ENCODE data around the gene ITGAX. TPM values are rescaled to one million over a fixed set of nuclear protein-coding genes. Genes with fewer than 3 reads are reported as not detected.

The ITGAX gene
- total RNA-seq, 2 experiments from 2014 or later = 22.7 to 25.0 TPM

DNA sequence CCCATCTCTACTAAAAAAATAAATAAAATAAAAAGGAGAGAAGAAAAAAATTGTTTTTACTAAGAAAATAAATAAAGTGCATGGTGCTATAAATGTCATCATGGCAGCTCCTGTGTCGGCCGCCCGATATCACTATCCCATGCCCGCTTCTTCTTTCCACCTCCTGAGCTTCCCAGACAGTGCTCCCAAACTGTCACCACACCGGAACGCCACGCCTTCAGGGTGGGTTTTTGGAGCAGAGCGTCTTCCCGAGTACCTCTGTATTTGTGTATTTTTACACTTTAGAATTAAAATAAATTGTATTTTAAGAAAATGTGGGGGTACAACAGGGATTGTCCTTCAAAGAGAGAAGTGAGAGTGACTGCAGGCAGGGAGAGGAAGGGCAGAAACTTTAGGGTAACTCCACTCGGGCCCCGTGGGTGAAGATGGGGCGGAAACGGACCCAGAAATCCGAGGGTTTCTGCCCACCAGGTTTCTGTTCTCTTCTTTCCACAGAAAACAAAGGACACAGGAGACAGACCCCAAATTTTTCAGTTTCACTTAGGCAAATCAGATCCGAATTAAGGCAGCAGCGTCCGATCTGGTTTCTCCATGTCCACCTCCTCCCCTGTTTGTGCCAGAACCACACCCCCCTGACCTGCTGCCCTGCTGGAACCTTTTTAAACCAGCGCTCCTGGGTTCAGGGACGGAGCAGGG lies 3.6 kb upstream of the ITGAX start:
- H3K27ac Mint-ChIP-seq = peak overlapping the region; percentile 79
- H3K36me3 Mint-ChIP-seq (ENCODE audit: low read depth) = no peaks in the 10 kb centered on the region
- no peaks in the 10 kb centered on the region for H3K9me3 Mint-ChIP-seq (ENCODE audit: insufficient read depth)
- CTCF ChIA-PET = no interaction called here
- peaks cover 88% of the 10 kb centered on the region for H3K4me1 Mint-ChIP-seq (ENCODE audit: low read depth)
- POLR2A ChIA-PET = interaction anchor here (1.2 kb wide), 1 partner anchor 546 kb away, joined by 3 read pairs; no protein-coding TSS in a partner anchor
- DNase-seq (no peak), ATAC-seq (no peak)
- no peak overlapping the region for H3K4me3 Mint-ChIP-seq
- H3K27me3 Mint-ChIP-seq (ENCODE audit: low read depth) = no peaks in the 10 kb centered on the region

DNA sequence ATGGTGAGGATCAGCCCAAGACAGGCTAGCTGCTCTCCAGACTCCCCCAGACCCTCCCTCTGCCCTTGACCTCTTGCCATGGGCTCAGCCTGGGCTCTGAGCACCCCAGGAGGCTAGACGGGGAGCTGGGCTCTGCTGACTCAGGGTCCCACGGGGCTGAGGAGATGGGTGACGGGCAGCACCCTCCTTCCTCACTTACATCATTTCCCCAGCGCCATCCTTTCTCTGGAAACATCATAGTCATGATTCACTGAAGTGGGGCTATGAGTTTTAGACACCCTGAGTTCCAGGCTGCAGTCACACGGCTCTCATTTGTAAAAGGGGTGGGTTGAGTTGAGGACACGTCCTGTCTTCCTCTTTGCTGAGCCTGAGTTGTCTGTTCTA lies 3.0 kb upstream of the ITGAX start:
- ChIA-PET CTCF (no interaction called here), POLR2A (interaction anchor here (1.2 kb wide), 1 partner anchor 547 kb away, joined by 3 read pairs; no protein-coding TSS in a partner anchor)
- peak; percentile 32 for DNase-seq
- ATAC-seq = no peak
- Mint-ChIP-seq H3K4me1 (ENCODE audit: low read depth) (peaks cover 90% of the 10 kb centered on the region), H3K27ac (peak overlapping the region; percentile 79), H3K9me3 (ENCODE audit: insufficient read depth) (no peaks in the 10 kb centered on the region), H3K4me3 (no peak overlapping the region), H3K27me3 (ENCODE audit: low read depth) (no peaks in the 10 kb centered on the region), H3K36me3 (ENCODE audit: low read depth) (peaks cover 2% of the 10 kb centered on the region)

DNA sequence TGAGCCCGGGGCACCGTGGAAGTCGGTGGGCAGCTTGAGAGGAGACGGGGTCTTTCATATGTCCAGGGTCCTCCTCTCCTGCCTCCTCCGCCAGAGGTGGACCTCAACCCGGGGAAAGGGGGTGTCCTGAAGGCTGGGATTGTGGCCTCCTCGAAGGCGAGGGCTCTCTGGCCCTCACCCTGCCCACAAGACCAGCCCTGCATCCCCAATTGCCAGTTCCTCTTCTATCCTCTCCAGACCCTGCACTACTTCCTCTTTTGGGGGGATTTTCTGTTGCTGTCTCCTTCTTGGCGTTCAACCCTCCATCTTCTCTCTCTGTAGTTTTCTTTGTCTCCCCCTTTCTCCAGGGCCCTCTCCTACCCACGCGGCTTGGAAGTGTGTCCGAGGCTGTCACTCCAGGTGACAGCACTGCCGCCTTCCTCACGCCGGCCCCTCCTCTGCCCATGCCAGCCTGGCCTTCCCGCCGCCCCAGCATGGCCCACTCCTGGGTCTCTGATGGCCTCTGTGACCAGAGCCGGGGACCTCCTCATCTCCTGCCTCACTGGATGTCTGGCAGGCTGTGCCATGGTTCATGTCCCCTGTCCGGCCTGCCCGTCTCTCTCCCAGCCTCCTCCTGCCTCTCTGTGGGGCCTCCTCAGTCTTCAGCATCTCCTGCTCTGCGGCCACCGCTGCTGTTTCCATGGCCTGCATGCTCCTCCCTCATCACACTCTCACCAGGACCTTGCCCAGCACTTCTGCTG lies 2.4 kb upstream of the ITGAX start:
- DNase-seq = no peak
- H3K27me3 Mint-ChIP-seq (ENCODE audit: low read depth) = no peaks in the 10 kb centered on the region
- H3K4me3 Mint-ChIP-seq = no peak overlapping the region
- H3K27ac Mint-ChIP-seq = peak overlapping the region; percentile 79
- ChIA-PET POLR2A (no interaction called here), CTCF (no interaction called here)
- no peak for ATAC-seq
- H3K36me3 Mint-ChIP-seq (ENCODE audit: low read depth) = peaks cover 5% of the 10 kb centered on the region
- peaks cover 88% of the 10 kb centered on the region for H3K4me1 Mint-ChIP-seq (ENCODE audit: low read depth)
- no peaks in the 10 kb centered on the region for H3K9me3 Mint-ChIP-seq (ENCODE audit: insufficient read depth)

DNA sequence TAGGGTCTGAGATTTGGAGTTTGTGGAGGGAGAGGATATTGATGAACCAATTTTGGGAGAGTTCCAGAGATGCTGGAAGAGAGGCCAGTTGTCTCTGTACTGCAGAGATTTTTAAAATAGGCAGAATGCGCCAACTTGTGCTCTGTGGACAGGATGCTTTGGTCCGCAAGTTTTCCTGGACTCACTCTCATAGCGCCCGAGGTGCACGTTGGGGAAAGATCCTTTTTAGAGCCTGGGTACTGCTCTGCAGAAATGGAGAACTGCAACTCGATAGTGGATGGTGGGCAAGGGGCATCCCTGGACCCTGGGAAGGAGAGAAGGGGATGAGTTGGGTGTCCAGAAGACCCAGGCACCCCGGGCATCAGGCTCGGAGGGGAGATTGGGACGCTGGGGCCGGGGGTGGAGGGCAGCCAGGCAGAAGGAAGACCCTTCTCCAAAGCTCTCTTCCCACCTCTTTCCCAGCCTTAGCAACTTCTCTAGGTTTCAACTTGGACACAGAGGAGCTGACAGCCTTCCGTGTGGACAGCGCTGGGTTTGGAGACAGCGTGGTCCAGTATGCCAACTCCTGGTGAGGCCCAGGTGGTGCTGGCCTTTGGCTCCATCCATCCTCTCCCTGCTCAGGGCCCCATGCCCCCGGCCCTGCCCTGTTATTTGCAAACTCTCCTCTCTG lies 590 bp downstream of the ITGAX start:
- no peaks in the 10 kb centered on the region for H3K27me3 Mint-ChIP-seq (ENCODE audit: low read depth)
- H3K27ac Mint-ChIP-seq = peak overlapping the region; percentile 96
- POLR2A ChIA-PET = interaction anchor here (1.0 kb wide), 2 partner anchors 170 to 172 kb away, joined by 3 to 4 read pairs; no protein-coding TSS in a partner anchor
- CTCF ChIA-PET = interaction anchor here (1.3 to 1.7 kb wide), 2 partner anchors 27 to 103 kb away, joined by 3 to 10 read pairs; partner anchors contain the start of gene ARMC5
- peak overlapping the region; percentile 67 for H3K4me3 Mint-ChIP-seq
- DNase-seq (no peak), ATAC-seq (no peak)
- peaks cover 10% of the 10 kb centered on the region for H3K36me3 Mint-ChIP-seq (ENCODE audit: low read depth)
- peaks cover 75% of the 10 kb centered on the region for H3K4me1 Mint-ChIP-seq (ENCODE audit: low read depth)
- H3K9me3 Mint-ChIP-seq (ENCODE audit: insufficient read depth) = no peaks in the 10 kb centered on the region

DNA sequence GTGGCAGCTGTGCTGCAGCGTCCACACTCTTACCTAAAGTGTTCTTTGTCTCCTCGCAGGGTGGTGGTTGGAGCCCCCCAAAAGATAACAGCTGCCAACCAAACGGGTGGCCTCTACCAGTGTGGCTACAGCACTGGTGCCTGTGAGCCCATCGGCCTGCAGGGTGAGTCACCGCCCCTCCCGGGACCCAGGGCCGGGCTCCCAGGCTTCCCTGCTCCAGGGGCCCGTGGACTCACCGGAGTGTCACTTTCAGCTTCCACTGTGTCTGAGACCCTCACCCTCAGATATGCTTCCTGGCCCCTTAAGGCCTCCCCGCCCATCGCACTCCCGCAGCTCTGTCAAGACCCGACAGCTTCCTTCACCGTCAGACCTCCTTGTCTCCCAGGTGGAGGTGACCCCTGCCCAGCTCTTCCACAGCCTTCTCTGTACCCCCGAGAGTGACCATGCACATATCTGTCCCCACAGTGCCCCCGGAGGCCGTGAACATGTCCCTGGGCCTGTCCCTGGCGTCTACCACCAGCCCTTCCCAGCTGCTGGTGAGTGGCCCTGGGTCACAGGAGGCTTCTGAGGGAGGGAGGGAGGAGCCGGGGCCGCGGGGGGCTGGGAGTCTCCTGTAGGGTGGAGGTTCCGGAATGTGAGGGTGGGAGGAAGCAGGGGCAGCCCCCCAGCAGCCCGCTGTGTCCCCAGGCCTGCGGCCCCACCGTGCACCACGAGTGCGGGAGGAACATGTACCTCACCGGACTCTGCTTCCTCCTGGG lies 1.8 kb downstream of the ITGAX start:
- ChIA-PET POLR2A (interaction anchor here (0.6 to 1.8 kb wide), 3 partner anchors 171 to 543 kb away, joined by 3 to 4 read pairs (median 4); partner anchors contain the start of gene FUS), CTCF (no interaction called here)
- ATAC-seq (no peak), DNase-seq (no peak)
- Mint-ChIP-seq H3K4me3 (peak overlapping the region; percentile 24), H3K27ac (peak overlapping the region; percentile 96), H3K27me3 (ENCODE audit: low read depth) (no peaks in the 10 kb centered on the region), H3K36me3 (ENCODE audit: low read depth) (peaks cover 10% of the 10 kb centered on the region), H3K9me3 (ENCODE audit: insufficient read depth) (no peaks in the 10 kb centered on the region), H3K4me1 (ENCODE audit: low read depth) (peaks cover 71% of the 10 kb centered on the region)

DNA sequence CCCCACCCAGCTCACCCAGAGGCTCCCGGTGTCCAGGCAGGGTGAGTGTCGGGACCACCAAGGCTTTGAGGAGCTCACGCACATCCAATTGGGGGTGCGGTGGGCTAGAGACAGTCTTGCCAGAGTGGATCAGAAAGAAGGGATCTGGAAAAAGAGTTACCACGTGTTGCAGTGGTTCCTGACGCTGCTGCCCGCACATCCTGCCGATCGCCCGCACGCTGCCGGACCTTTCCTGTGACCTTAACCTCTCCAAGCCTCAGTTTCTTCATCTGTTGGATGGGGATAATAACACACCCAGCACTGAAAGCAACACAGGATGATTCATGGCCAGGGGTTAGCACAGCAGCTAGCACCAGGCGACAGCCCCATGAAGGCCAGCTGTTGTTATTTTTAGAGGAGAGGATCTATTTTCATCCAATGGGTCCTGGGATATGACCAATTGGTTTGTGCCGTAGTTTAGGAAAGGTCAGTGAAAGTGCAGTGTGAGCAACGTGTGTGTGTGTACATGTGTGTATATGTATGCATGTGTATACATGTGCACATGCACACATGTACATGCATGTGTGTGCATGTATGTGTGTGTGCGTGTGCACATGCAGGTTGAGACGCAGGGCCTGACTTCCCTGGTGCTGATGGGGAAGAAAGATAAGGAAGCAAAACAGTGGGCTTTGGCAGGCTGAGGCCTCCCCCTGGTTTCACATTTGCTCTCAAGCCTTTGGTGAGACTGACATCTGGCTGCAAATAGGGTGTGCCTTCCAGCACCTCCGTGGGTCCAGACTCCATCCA lies 2.5 kb downstream of the ITGAX start:
- ATAC-seq (peak; percentile 11), DNase-seq (peak; percentile 37)
- H3K4me1 Mint-ChIP-seq (ENCODE audit: low read depth) = peaks cover 64% of the 10 kb centered on the region
- H3K27ac Mint-ChIP-seq = peak overlapping the region; percentile 86
- peak overlapping the region; percentile 12 for H3K4me3 Mint-ChIP-seq
- no peaks in the 10 kb centered on the region for H3K27me3 Mint-ChIP-seq (ENCODE audit: low read depth)
- H3K9me3 Mint-ChIP-seq (ENCODE audit: insufficient read depth) = no peaks in the 10 kb centered on the region
- POLR2A ChIA-PET = interaction anchor here (1.8 kb wide), 1 partner anchor 177 kb away, joined by 4 read pairs; the partner anchor contains the start of gene FUS
- H3K36me3 Mint-ChIP-seq (ENCODE audit: low read depth) = peaks cover 10% of the 10 kb centered on the region
- CTCF ChIA-PET = interaction anchor here (0.9 kb wide), 1 partner anchor 98 kb away, joined by 3 read pairs; no protein-coding TSS in a partner anchor

DNA sequence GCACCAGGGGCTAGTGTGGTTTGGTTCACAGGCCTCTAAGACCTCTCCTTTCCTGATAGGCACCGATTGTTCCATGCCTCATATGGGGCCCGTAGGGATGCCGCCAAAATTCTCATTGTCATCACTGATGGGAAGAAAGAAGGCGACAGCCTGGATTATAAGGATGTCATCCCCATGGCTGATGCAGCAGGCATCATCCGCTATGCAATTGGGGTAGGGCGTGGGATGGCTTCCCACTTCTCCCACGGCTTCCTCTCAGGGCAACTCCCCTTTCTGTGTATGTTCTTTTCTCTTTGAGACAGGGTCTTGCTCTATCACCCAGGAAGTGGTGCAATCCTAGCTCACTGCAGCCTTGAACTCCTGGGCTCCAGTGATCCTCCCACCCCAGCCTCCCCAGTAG lies 5.3 kb downstream of the ITGAX start:
- no peak for DNase-seq
- Mint-ChIP-seq H3K27ac (no peak overlapping the region), H3K4me3 (no peak overlapping the region), H3K27me3 (ENCODE audit: low read depth) (no peaks in the 10 kb centered on the region), H3K9me3 (ENCODE audit: insufficient read depth) (no peaks in the 10 kb centered on the region), H3K36me3 (ENCODE audit: low read depth) (peaks cover 13% of the 10 kb centered on the region), H3K4me1 (ENCODE audit: low read depth) (peaks cover 53% of the 10 kb centered on the region)
- POLR2A ChIA-PET = interaction anchor here (0.7 kb wide), 1 partner anchor 34 kb away, joined by 3 read pairs; no protein-coding TSS in a partner anchor
- ATAC-seq = no peak
- CTCF ChIA-PET = interaction anchor here (1.5 kb wide), 1 partner anchor 82 kb away, joined by 6 read pairs; the partner anchor contains the start of gene ZNF843

DNA sequence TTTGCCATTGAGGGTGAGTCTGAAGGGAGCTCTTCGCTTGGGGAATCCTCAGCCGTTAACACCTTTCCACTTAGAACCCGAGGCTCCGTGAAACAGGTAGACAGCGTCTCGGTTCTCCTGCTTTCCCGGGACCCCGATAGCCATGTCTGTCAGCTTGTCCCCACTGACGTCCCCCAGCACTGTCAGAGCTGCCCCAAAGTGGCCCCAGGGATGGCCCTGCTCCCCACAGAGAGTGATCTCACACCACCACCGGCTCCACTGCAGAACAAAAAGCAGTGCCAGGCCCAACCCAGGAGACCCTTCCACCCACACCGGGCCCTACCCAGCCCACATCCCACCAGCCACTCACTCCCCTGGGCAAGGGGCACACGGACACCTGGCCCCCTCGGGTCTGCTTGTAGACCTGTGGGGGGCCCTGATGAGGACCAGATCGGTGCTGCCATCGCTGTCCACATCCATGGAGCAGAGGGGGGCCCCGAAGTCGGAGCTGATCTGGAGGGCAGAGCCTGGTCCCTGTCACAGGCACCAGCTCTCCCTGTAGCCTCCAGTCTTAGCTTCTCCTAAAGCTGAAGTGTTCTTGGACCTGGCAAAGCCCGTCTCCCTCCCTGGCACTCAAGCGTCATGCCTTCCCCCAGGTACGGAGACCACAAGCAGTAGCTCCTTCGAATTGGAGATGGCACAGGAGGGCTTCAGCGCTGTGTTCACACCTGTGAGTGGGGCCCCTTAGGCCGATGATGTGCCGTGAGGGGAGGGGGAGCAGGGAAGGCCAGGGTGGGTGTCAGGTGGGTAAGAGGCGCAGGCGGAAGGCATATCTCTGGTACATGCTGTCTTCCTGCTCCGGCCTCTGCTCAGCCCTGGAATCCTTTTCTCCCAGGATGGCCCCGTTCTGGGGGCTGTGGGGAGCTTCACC lies 6.5 kb downstream of the ITGAX start:
- H3K27ac Mint-ChIP-seq = no peak overlapping the region
- no peaks in the 10 kb centered on the region for H3K27me3 Mint-ChIP-seq (ENCODE audit: low read depth)
- H3K36me3 Mint-ChIP-seq (ENCODE audit: low read depth) = peaks cover 13% of the 10 kb centered on the region
- ChIA-PET POLR2A (interaction anchor here (1.1 kb wide), 1 partner anchor 147 kb away, joined by 4 read pairs; the partner anchor contains the start of gene RUSF1), CTCF (interaction anchor here (0.6 to 1.5 kb wide), 4 partner anchors 41 to 160 kb away, joined by 3 to 6 read pairs (median 4); partner anchors contain the start of gene ZNF843)
- no peak overlapping the region for H3K4me3 Mint-ChIP-seq
- no peaks in the 10 kb centered on the region for H3K9me3 Mint-ChIP-seq (ENCODE audit: insufficient read depth)
- no peak for DNase-seq
- peaks cover 53% of the 10 kb centered on the region for H3K4me1 Mint-ChIP-seq (ENCODE audit: low read depth)
- ATAC-seq = no peak

DNA sequence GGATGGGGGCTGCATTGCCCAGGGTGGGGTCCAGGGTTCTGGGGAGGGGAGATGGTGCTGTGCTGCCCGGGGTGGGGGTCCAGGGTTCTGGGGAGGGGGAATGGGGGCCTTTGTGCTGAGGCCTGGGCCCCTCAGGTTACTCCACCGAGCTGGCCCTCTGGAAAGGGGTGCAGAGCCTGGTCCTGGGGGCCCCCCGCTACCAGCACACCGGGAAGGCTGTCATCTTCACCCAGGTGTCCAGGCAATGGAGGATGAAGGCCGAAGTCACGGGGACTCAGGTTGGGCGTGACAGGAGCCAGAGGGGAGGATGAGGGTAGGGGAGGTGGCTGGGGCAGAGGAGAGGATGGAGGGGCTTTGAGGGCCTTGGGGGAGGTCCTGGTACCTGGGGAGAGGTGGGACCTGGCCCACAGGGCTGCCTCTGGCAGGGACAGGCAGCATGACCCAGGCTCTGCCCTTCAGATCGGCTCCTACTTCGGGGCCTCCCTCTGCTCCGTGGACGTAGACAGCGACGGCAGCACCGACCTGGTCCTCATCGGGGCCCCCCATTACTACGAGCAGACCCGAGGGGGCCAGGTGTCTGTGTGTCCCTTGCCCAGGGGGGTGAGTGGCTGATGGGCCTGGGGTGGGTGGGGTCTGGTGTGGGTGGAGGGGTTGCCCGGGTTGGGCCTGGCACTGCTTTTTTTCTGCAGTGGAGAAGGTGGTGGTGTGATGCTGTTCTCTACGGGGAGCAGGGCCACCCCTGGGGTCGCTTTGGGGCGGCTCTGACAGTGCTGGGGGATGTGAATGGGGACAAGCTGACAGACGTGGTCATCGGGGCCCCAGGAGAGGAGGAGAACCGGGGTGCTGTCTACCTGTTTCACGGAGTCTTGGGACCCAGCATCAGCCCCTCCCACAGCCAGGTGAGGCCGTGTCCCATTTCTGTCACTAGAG lies 7.8 kb downstream of the ITGAX start:
- Mint-ChIP-seq H3K27ac (no peak overlapping the region), H3K27me3 (ENCODE audit: low read depth) (no peaks in the 10 kb centered on the region), H3K4me3 (no peak overlapping the region), H3K9me3 (ENCODE audit: insufficient read depth) (no peaks in the 10 kb centered on the region), H3K36me3 (ENCODE audit: low read depth) (peaks cover 8% of the 10 kb centered on the region), H3K4me1 (ENCODE audit: low read depth) (peaks cover 54% of the 10 kb centered on the region)
- ATAC-seq = no peak
- CTCF ChIA-PET = no interaction called here
- no peak for DNase-seq
- POLR2A ChIA-PET = no interaction called here

Measured in activated CD8-positive, alpha-beta T cell treated with anti-CD3 and anti-CD28 coated beads, Interleukin-2, amount 10 ng/mL, durations not matched to agents 7 days and 5 days (primary cell).